GM18861 (cell line): ENCODE data around the gene LINC00237.

Source experiments
- ATAC-seq: cut with Tn5 transposase; IDR thresholded peaks from one replicate; pipeline ENCODE4 v1.9.1; 2021; ENCODE audit not compliant: unreplicated experiment

LINC00237 gene

GRCh38 chr20:21106171-21107017, at the start of gene LINC00237:
LINC00237 (minus strand) TSS chr20:21106358.
- ATAC-seq: no peak

GRCh38 chr20:21155268-21155667, 49.1 kb upstream of the LINC00237 start:
- no peak for ATAC-seq

- ATAC-seq: no peak
These were observed 48.5 kb upstream of the LINC00237 start for GRCh38 chr20:21154692-21155091.

- no peak for ATAC-seq
These were observed 45.6 kb upstream of the LINC00237 start for GRCh38 chr20:21151791-21152190.

GRCh38 chr20:21149344-21149743, 43.2 kb upstream of the LINC00237 start:
- ATAC-seq: no peak

- ATAC-seq: no peak
These were observed 41.4 kb upstream of the LINC00237 start for GRCh38 chr20:21147593-21147992.

- ATAC-seq: no peak
These were observed 40.1 kb upstream of the LINC00237 start for GRCh38 chr20:21146215-21146614.

- ATAC-seq: no peak
These were observed 39.3 kb upstream of the LINC00237 start for GRCh38 chr20:21145424-21145823.

- no peak for ATAC-seq
These were observed 37.2 kb upstream of the LINC00237 start for GRCh38 chr20:21143194-21143890.

GRCh38 chr20:21141825-21142224, 35.7 kb upstream of the LINC00237 start:
- ATAC-seq: no peak

GRCh38 chr20:21139881-21140566, 33.9 kb upstream of the LINC00237 start:
- no peak for ATAC-seq

- ATAC-seq: no peak
These were observed 30.9 kb upstream of the LINC00237 start for GRCh38 chr20:21137078-21137477.

- no peak for ATAC-seq
These were observed 30.0 kb upstream of the LINC00237 start for GRCh38 chr20:21136015-21136732.

- no peak for ATAC-seq
These were observed 28.8 kb upstream of the LINC00237 start for GRCh38 chr20:21134883-21135493.

- ATAC-seq: no peak
These were observed 27.9 kb upstream of the LINC00237 start for GRCh38 chr20:21133917-21134622.

- no peak for ATAC-seq
These were observed 27.2 kb upstream of the LINC00237 start for GRCh38 chr20:21133404-21133803.

GRCh38 chr20:21129861-21130260, 23.7 kb upstream of the LINC00237 start:
- ATAC-seq: no peak

GRCh38 chr20:21127201-21127981, 21.2 kb upstream of the LINC00237 start:
- no peak for ATAC-seq

GRCh38 chr20:21126581-21126870, 20.4 kb upstream of the LINC00237 start:
- no peak for ATAC-seq
